Measurements from ENCODE around the gene STRN3.
"Not testable (repeated sequence)": the region's sequence is repeated elsewhere in the genome, so short reads cannot be mapped to it uniquely, and the experiment has no call there.

The STRN3 gene

DNA sequence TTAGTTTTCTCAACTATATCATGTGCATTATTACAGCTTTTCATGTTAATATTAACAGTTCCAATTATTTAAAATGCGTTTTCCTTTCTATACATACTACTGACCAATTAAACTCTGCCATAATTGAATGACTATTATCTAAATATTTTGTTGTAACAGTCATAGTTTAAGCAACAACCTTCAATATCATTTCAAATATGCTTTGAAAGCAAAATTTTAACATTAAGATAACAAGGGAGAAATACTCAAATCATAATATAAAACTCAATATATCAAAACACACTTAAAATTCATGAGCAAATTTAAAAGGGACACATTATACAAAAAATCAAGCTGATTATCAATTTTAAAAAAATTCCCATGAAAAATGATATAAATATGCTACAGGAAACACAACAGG is 111.4 kb downstream of the STRN3 start:
- no peak for DNase-seq (ENCODE audit: low read depth in 3 of 3)

DNA sequence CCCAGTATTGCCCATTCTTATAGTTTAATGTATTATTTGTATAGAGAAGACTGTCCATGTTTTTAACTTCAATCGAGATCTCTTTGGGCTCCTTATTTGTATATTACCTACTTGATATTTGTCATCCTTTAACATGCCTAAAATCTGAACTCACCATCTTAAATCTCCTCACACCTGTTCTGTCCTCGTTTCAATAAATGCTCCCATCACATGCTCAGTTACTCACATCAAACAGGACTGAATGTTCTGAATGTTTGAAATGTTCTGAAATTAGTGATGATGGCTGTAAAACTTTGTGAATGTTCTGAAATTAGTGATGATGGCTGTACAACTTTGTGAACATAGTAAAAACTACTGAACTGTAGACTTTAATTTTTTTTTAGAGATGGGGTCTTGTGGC is 117.4 kb downstream of the STRN3 start:
- no peak for DNase-seq (ENCODE audit: low read depth in 3 of 3)

DNA sequence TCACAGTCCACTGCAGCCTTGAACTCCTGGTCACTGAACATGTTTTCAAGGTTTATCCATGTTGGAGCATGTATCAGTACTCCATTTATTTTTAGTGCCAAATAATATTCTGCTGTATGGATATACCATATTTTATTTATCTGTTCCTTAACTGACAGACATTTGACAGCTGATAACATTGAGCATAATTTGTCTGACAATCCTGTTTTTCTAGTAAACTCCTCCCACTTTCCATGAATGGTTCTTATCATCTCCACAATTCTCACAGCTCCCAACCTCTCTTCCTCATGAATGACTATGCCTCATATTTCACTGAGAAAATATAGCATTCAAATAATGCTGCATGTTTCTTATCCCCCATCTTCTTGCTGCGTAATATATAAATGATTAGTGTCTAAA is 118.5 kb downstream of the STRN3 start:
- DNase-seq (ENCODE audit: low read depth in 3 of 3), result no peak

DNA sequence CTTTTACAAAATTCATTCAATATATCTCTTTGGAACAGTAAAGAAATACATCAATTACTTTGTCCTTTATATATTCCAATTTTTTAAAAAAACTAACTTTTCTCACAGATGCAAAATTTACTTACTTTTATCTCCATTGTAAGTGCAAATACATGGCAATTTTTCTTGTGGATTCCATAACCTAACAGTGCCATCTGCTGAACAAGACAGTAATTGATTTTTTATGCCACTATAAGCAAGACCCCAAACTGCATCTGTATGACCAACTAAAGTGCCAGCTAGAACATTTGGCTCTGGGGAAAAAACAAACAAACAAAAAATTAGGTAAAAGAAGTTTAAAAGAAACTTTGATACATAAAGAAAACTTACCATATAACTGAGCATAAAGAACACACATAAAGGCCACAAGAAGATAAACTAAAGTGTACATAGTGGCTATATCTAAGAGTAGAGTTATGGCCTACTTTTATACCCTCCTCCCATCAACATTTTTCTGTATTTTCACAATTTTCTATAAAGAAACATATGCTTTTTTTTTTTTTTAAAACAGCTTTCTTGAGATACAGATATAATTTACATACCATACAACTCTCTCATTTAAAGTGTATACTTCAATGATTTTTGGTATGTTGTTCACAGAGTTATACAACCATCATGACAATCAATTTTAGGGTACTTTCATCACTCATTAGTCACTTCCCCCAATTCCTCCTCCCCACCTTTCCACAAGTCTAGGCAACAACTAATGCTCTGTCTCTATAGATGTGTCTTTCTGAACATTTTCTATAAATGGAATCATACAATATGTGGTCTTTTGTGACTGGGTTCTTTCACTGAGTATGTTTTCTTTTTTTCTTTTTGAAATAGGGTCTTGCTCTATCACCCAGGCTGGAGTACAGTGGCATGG is 119.2 kb downstream of the STRN3 start:
- DNase-seq (ENCODE audit: low read depth in 3 of 3), result no peak

DNA sequence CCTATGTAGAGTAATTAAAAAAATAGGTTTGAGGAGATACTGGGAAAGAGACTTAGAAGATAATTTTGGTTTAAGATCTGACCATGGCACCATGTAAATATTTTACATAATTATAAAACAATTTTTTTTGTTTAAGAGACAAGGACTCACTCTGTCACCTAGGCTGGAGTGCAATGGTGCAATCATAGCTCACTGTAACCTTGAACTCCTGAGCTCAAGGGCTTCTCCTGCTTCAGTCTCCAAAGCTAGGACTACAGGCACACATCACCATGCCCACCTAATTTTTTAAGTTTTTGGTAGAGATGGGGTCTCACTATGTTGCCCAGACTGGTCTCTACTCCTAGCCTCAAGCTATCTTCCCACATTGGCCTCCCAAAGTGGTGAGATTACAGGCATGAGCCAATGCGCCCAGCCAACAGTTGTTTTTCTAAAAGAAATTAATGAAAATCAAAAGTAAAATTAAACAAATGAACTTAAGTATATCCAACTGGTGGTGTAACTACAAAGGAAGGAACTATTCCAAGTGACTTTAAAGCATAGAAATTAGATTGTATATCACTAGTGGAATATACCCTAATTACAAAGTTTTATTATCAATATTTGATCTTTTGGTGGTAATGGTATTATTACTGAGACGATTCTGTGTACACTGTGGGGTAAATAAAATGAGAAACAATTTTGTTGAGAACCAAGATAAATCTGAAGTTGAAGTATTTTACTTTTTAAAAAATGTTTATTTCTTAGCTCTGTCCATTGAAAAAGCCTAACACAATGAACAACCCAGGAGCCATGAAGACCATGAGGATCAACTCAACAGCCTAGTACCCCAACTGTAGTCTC is 122.7 kb downstream of the STRN3 start:
- DNase-seq (ENCODE audit: low read depth in 3 of 3), result no peak

DNA sequence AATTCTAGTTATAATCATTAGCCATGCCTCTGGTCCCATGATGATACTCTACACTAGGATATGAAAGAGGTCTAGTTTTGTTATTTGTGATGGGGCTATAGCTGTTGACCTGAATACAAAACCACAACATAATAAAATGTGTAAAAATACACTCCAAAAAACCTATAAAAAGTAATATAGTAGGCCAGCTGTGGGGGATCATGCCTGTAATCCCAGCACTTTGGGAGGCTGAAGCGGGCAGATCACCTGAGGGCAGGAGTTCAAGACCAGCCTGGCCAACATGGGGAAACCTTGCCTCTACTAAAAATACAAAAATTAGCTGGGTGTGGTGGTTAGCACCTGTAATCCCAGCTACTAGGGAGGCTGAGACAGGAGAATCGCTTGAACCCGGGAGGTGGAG is 129.1 kb downstream of the STRN3 start:
- not testable (repeated sequence) for DNase-seq (ENCODE audit: low read depth in 3 of 3)

DNA sequence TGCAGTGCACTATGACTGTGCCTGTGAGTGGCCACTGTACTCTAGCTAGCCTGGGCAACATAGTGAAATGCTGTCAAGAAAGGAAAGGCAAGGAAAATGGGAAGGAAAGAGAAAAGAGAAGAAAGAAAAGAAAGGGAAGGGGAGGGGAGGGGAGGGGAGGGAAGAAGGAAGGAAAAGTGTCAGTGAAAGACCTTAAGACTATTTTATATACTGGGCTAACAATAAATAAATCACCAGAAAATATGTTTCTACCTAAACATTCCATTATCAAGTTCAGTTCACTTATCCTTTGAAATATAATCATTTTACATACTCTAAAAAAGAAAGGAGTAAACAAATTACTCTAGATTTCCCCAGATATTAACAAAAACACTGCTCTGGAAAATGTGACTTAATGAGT is 129.7 kb downstream of the STRN3 start:
- DNase-seq (ENCODE audit: low read depth in 3 of 3), result no peak

DNA sequence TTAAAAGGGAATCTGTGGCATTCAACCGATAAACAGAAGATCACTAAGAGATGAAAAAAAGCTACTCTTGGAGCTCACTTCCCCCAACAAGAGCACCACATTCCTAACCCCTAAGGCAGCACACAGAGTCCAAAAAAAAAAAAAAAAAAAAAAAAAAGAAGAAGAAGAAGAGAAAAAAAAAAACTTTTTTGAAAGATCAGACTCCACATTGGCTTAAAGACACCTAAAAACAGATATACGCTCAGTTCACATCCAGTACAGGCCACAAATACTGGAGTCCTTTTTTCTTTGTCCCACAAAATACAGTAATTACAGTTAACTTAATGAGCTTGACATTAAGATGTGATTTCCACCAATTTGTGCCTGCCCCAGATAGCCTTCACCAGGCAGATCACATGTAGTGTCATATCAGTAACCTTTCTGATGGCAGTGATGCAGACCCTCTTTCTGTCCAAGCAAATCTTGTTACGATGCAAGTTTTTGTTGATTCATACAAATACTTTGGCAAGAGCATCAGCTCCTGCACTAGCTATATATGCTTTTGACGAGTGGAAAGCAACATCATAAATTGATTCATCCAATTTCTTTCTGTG is 131.2 kb downstream of the STRN3 start:
- DNase-seq (ENCODE audit: low read depth in 3 of 3), result no peak

DNA sequence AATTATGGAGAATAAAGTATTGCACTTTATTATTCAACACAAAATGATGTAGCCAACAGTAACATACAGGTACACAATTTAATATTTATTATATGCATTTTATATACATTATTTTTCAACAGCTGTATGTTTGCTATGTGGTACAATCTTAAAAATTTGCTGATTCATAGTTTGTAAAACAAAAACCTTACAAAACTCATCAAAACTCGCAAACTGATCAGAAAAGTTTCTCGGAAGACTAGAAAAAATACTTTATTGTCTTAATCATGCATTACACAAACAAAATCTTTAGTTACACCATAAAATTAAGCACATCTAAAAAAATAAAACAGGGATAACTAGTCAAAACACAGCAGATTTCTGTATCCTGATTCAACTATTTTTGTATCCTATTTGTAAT is 132.4 kb downstream of the STRN3 start:
- no peak for DNase-seq (ENCODE audit: low read depth in 3 of 3)

DNA sequence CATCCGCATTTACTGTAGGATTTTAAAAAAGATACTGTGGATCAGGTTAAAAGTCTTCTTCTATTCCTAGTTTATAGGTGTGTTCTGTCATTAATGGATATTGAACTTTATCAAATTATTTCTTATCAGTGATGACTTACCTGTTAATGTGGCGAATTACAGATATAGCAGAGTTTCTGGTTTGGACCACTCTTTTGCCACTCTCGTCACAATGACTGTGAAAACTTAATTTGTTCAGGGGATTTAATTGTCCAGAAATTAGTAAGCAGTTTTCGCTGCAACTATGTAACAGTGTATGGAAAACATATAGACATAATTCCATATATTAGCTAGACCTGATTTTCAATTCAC is 137.0 kb downstream of the STRN3 start:
- DNase-seq (ENCODE audit: low read depth in 3 of 3), result no peak

DNA sequence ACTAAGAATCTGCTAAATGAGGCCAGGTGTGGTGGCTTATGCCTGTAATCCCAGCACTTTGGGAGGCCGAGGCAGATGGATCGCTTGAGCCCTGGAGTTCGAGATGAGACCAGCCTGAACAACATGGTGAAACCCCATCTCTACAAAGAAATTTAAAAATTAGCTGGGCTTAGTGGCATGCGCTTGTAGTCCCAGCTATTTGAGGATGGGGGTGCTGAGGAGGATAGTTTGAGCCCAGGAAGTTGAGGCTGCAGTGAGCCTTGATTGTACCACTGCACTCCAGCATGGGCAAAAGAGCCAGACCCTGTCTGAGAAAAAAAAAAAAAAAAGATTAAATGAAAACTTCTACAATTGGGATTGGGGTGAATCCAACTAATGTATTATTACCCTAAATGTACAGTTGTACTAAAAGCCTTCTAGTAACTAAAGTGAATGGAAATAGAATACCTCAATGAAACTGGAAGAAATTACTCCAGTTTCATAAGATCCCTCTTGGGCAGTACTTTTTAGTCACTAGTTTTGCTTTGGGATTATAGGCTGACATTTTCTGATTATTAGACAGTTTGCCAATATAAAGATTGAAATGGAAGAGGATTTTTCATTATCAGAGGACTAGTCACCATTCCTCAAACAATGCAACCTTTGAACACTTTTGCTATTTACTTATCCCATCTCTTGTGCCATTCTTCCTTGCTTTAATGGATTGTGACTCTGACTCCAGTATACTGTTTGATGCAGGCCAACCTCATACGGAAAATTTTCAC is 137.5 kb downstream of the STRN3 start:
- no peak for DNase-seq (ENCODE audit: low read depth in 3 of 3)

DNA sequence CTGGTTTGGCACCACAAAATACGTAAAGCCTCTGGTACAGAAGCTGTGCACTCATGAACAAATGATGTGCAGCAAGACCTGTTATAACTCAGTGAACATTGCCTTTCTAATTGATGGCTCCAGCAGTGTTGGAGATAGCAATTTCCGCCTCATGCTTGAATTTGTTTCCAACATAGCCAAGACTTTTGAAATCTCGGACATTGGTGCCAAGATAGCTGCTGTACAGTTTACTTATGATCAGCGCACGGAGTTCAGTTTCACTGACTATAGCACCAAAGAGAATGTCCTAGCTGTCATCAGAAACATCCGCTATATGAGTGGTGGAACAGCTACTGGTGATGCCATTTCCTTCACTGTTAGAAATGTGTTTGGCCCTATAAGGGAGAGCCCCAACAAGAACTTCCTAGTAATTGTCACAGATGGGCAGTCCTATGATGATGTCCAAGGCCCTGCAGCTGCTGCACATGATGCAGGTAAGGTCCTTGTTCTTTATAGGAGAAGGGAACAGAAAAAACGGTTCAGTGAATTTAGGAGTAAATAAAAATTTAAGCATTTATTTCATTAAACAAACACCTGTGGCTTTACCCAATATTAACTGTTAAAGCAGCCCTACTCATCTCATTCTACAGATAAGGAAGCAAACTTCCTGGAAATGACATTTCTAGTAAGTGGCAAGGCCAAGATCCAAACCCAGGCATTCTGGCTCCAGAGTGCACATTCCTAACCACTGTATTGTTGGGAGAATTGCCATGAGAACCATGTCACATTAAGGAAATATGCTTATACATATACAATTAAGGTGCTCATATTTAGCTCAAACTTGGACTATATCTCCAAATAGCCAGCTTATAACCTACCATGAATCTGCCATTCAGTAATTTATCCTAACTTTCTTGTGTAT is 140.1 kb downstream of the STRN3 start:
- no peak for DNase-seq (ENCODE audit: low read depth in 3 of 3)

DNA sequence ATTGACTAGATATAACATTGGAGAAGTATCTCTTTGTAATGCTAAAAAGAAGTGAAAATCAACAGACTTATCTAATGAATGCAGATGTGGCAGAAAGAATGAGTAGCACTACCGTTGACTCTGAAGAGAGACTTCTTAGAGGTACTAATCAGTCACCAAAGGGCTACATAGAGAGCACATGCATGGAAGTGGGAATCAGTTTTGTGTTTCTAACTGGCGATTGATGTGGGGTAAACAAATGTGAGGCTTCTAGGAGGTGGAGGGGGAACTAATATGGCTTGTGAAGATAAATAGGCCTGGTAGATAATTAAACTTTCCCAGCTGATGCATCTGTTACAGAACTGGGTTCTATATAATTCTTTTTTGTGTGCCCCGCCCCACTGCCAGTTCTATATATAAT is 141.3 kb downstream of the STRN3 start:
- DNase-seq (ENCODE audit: low read depth in 3 of 3), result no peak

DNA sequence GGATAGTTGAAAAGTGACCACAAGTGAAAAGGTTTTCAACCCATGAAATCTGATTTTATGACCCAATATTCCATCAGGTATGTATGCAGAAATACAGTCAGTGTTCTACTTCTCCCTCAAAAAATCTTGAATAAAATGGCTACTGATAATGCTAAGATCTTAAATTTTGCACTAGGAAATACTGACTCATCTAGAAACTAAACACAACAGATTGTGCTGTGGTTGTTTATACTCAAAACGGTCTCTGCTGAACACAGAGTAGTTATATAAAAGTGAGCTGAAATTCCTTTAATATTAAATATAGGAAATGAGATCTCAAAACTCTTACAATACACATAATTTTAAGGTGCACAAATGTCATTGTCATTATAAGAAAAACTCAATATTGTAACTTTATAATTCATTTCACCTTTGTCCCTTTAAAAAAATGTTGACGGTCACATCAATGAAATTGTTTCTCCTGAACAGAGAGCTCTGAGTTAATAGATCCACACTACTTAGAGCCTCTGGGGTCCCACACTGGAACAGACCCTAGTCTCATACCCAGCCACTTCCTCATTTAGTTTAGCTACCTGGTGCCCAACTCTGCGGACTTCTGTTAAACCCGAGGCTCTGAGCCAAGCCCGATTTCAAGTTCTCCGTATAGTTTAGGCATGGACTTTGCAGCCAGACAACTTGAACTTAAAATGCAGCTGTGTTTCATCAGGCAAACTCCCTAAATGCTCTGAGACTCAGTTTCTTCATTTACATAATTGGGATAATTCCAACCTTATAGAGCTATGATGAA is 142.5 kb downstream of the STRN3 start:
- no peak for DNase-seq (ENCODE audit: low read depth in 3 of 3)

DNA sequence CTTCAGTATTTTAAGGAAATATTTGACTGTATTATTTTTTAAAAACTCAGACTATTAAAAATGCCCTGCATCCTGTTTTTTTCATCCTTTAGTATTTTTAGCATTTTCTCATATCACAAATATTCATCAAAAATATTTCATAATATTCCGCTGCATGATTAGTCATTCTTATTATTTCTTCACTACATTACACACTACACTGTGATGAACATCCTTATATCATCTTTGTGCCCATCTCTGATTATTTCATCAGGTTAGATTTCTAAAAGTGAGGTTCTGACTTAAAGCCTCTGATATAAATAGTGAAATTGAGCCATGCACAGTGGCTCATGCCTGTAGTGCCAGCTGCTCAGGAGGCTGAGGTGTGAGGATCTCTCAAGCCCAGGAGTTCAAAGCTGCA is 143.7 kb downstream of the STRN3 start:
- DNase-seq (ENCODE audit: low read depth in 3 of 3), result no peak

DNA sequence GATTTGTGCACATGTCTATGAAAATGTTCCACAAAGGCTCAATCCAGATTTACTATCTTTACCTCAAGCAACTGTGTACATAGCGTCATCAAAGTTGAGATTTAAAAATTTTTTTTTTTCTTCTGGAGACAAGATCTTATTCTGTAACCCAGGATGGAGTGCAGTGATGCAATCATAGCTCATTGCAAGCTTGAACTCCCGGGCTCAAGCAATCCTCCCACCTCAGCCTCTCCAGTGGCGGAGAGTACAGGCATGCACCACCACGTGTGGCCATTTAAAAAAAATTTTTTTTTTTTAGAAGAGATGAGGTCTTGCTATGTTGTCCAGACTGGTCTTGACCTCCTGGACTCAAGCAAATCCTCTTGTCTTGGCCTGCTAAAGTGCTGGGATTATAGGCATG is 149.5 kb downstream of the STRN3 start:
- no peak for DNase-seq (ENCODE audit: low read depth in 3 of 3)

DNA sequence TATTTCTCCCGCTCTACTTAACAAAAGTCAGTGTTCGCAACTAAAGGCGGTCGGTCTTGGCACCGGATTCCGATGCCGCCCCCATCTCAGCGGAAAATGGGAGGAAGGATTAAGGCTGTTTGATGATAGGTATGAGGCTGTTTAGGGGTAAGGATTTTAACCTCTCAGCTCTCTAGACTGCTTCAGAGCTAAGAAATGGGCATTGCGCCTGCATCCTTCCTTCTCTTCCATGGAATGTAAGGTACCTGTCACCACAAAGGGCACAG is 150.5 kb downstream of the STRN3 start:
- DNase-seq (ENCODE audit: low read depth in 3 of 3), result no peak

DNA sequence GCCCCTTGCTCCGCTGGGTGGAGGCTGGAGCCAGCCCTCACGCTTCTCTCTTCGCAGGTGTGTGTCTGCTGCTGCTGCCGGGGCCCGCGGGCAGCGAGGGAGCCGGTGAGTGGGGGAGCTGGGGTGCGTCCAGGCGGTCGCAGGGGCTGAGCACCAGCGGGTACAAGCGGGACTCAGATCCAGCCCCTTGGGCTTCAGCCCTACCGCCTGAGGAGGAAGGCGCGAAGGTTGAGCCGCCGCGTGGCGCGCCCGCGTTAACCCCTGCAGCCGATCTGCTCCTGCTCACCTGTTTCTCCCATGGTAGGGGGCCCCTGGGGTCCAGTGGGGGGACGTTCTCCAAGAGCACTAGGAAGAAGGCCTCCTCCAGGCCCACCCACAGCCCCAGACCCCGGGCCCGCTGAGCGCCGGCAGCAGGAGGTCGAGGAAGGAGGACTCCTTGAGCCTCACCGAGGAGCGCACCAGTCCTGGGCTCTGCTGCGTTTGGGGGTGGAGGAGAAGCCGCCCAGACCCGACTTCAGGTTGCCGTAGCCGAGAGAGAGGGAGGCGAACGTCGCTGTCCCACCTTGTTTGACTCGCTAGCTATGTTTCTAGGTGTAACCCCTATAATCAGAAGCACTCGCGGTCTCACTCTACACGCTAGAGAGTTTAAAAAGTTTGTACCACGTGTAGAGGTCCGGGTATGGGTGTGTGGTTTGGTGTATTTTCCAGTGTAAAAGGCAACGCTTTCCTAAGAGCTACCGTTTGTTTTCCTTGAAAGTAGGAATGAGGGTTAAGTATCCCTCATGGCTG is 151.0 kb downstream of the STRN3 start:
- DNase-seq (ENCODE audit: low read depth in 3 of 3), result peak in 1 of 3 donors; percentile 1

All from stimulated activated CD4-positive, alpha-beta T cell treated with anti-CD3 and anti-CD28 coated beads, TNF-alpha, amount 100 ng/mL, for 48 hours (primary cell).